GF-D8 (cell line): ENCODE results near the gene LAP3.
"Not testable (repeated sequence)": the region's sequence is repeated elsewhere in the genome, so short reads cannot be mapped to it uniquely, and the experiment has no call there.

Source experiments
- DNase-seq: peaks from one replicate; lab custom pipeline; 2025; lab: John Stamatoyannopoulos, UW

Gene LAP3

GRCh38 chr4:17576932-17577664 is at the start of gene LAP3:
Gene LAP3, plus strand, starts transcription at chr4:17577198. Its CDS starts 268 bp downstream, at chr4:17577466.
- peak; percentile 86 for DNase-seq

GRCh38 chr4:17528551-17529165 is 48.3 kb upstream of the LAP3 start:
- DNase-seq = no peak

GRCh38 chr4:17531538-17532285 is 45.3 kb upstream of the LAP3 start:
- no peak for DNase-seq

- DNase-seq = no peak
Measured at GRCh38 chr4:17534705-17535104, 42.3 kb upstream of the LAP3 start.

GRCh38 chr4:17535242-17535641 is 41.8 kb upstream of the LAP3 start:
- DNase-seq = no peak

GRCh38 chr4:17535906-17536305 is 41.1 kb upstream of the LAP3 start:
- no peak for DNase-seq

GRCh38 chr4:17537060-17537459 is 39.9 kb upstream of the LAP3 start:
- DNase-seq = not testable (repeated sequence)

GRCh38 chr4:17544205-17544604 is 32.8 kb upstream of the LAP3 start:
- DNase-seq = no peak

GRCh38 chr4:17544831-17545234 is 32.2 kb upstream of the LAP3 start:
- DNase-seq = no peak

- DNase-seq = no peak
Measured at GRCh38 chr4:17545374-17546140, 31.4 kb upstream of the LAP3 start.

- DNase-seq = no peak
Measured at GRCh38 chr4:17546222-17546621, 30.8 kb upstream of the LAP3 start.

GRCh38 chr4:17546678-17547077 is 30.3 kb upstream of the LAP3 start:
- no peak for DNase-seq

GRCh38 chr4:17550549-17550948 is 26.4 kb upstream of the LAP3 start:
- no peak for DNase-seq

GRCh38 chr4:17552427-17552826 is 24.6 kb upstream of the LAP3 start:
- DNase-seq = no peak

GRCh38 chr4:17554568-17554967 is 22.4 kb upstream of the LAP3 start:
- no peak for DNase-seq

GRCh38 chr4:17556498-17556897 is 20.5 kb upstream of the LAP3 start:
- DNase-seq = no peak

GRCh38 chr4:17557880-17558279 is 19.1 kb upstream of the LAP3 start:
- no peak for DNase-seq

- DNase-seq = no peak
Measured at GRCh38 chr4:17558941-17559708, 17.9 kb upstream of the LAP3 start.

GRCh38 chr4:17559709-17560048 is 17.3 kb upstream of the LAP3 start:
- no peak for DNase-seq

- no peak for DNase-seq
Measured at GRCh38 chr4:17560065-17560673, 16.8 kb upstream of the LAP3 start.

GRCh38 chr4:17561195-17561909 is 15.6 kb upstream of the LAP3 start:
- DNase-seq = no peak
